ENCODE data around the gene TEX22. TPM values are rescaled to one million over a fixed set of nuclear protein-coding genes. Genes with fewer than 3 reads are reported as not detected.

TEX22 gene
- total RNA-seq, 1 experiment from 2014 or later, result 4.1 TPM

- no TSS peak for BruUV-seq (replicated peaks)
- peak within 1 kb of the TSS; percentile 83 for H3K4me3 Mint-ChIP-seq (ENCODE audit: unreplicated experiment)
- peak within 1 kb of the TSS; percentile 93 for H3K27ac Mint-ChIP-seq (ENCODE audit: low read depth, unreplicated experiment)
Observed at GRCh38 chr14:105419195-105420091, 21.1 kb downstream of the TEX22 start, which contains the start of gene MTA1. MTA1 (plus strand) TSS chr14:105419827; CDS start chr14:105420036, 209 bp downstream.

GRCh38 chr14:105420101-105420973, 22.0 kb downstream of the TEX22 start:
- Mint-ChIP-seq H3K4me1 (ENCODE audit: insufficient read depth, unreplicated experiment) (peaks cover 11% of the 10 kb centered on the region), H3K9me3 (ENCODE audit: unreplicated experiment) (no peaks in the 10 kb centered on the region), H3K27ac (ENCODE audit: low read depth, unreplicated experiment) (peak overlapping the region; percentile 93), H3K27me3 (ENCODE audit: insufficient read depth, unreplicated experiment) (no peaks in the 10 kb centered on the region), H3K36me3 (ENCODE audit: insufficient read depth, unreplicated experiment) (peaks cover 5% of the 10 kb centered on the region), H3K4me3 (ENCODE audit: unreplicated experiment) (peak overlapping the region; percentile 83)
- BruUV-seq (replicated peaks), result no TSS peak
- intact Hi-C loops (cut with micrococcal nuclease), result no loop called here
- no peak for DNase-seq (ENCODE audit: unreplicated experiment)
- CTCF ChIA-PET, result interaction anchor here (1.3 kb wide), 1 partner anchor 69 kb away, joined by 4 read pairs; no protein-coding TSS in a partner anchor
- no peak for TF ChIP-seq CTCF (IDR thresholded peaks at IDR 0.05; ENCODE audit: unreplicated experiment)
- POLR2A ChIA-PET, result interaction anchor here (1.0 kb wide), 1 partner anchor 17 kb away, joined by 3 read pairs; no protein-coding TSS in a partner anchor

More at GRCh38 chr14:105419195-105420091, 21.1 kb downstream of the TEX22 start, which contains the start of gene MTA1:
- ChIA-PET POLR2A (no interaction called here), CTCF (no interaction called here)
- no peak for TF ChIP-seq CTCF (IDR thresholded peaks at IDR 0.05; ENCODE audit: unreplicated experiment)
- intact Hi-C loops (cut with micrococcal nuclease), result no loop called here
- Mint-ChIP-seq H3K9me3 (ENCODE audit: unreplicated experiment) (no peaks in the 10 kb centered on the region), H3K4me1 (ENCODE audit: insufficient read depth, unreplicated experiment) (peaks cover 11% of the 10 kb centered on the region), H3K27me3 (ENCODE audit: insufficient read depth, unreplicated experiment) (no peaks in the 10 kb centered on the region), H3K36me3 (ENCODE audit: insufficient read depth, unreplicated experiment) (peaks cover under 1% of the 10 kb centered on the region)
- peak; percentile 47 for DNase-seq (ENCODE audit: unreplicated experiment)

GRCh38 chr14:105420974-105421674, 22.8 kb downstream of the TEX22 start:
- TF ChIP-seq CTCF (IDR thresholded peaks at IDR 0.05; ENCODE audit: unreplicated experiment), result no peak
- H3K27me3 Mint-ChIP-seq (ENCODE audit: insufficient read depth, unreplicated experiment), result no peaks in the 10 kb centered on the region
- DNase-seq (ENCODE audit: unreplicated experiment), result no peak
- H3K4me1 Mint-ChIP-seq (ENCODE audit: insufficient read depth, unreplicated experiment), result peaks cover 11% of the 10 kb centered on the region
- peaks cover 5% of the 10 kb centered on the region for H3K36me3 Mint-ChIP-seq (ENCODE audit: insufficient read depth, unreplicated experiment)
- intact Hi-C loops (cut with micrococcal nuclease), result no loop called here
- POLR2A ChIA-PET, result interaction anchor here (1.0 to 1.4 kb wide), 3 partner anchors 9 to 18 kb away, joined by 3 to 5 read pairs (median 3); no protein-coding TSS in a partner anchor
- CTCF ChIA-PET, result interaction anchor here (0.6 to 1.4 kb wide), 3 partner anchors 8 to 69 kb away, joined by 3 to 4 read pairs (median 3); no protein-coding TSS in a partner anchor
- H3K27ac Mint-ChIP-seq (ENCODE audit: low read depth, unreplicated experiment), result peak overlapping the region; percentile 93
- no peaks in the 10 kb centered on the region for H3K9me3 Mint-ChIP-seq (ENCODE audit: unreplicated experiment)
- peak overlapping the region; percentile 83 for H3K4me3 Mint-ChIP-seq (ENCODE audit: unreplicated experiment)
- BruUV-seq (replicated peaks), result TSS peak; percentile 16
